ENCODE results near the gene ZFP64.

ZFP64 gene

DNA sequence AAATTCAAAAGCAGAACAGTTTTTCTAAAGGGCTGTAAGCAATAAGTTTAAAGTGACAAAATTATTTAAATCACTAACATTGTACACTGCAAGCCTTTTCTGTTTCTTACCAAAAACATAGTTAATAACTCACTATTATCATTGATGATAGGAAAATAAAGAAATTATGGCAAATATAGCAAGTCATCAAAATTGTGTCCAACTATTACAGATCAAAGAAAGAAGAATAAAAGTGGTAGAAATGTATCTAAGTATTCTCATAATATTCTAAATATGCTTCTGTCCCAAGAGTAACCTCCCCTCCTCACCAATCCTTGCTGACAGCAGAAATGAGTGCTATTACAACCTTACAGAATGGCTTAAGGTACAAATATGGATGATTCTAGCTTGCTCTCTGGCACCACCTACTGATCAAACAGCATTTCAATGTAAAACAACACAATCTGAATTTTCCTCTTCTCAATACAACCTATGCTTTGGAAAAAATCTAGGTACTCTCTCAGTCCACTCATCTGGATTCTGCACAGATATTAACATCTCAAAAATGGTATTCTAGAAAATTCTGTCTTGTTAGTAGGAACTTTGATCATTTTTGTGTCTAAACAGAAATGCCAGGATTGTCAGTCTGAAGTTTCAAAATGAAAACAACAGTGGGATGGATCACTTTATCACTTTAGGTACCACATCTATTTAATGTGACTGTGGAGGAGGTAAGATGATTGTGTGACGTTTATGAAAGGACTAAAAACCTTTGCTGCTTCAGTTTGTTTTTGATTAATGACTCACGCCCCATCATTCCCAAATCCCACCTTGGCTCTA is 40.9 kb downstream of the ZFP64 start:
- no peak overlapping the region for H3K9ac ChIP-seq (ENCODE audit: low read length)
- no peak overlapping the region for H2AFZ ChIP-seq (ENCODE audit: low read depth, low read length)
- no peaks in the 10 kb centered on the region for H4K20me1 ChIP-seq (ENCODE audit: insufficient read depth, low read length)
- H3K9me3 ChIP-seq (ENCODE audit: insufficient read depth, low read length), result no peaks in the 10 kb centered on the region
- H3K36me3 ChIP-seq (replicated peaks; ENCODE audit: low read depth, low read length), result peaks cover 14% of the 10 kb centered on the region
- H3K27ac ChIP-seq (ENCODE audit: low read length), result no peak overlapping the region
- TF ChIP-seq EZH2phosphoT487 (IDR thresholded peaks at IDR 0.05; ENCODE audit: low read depth), result no peak
- TF ChIP-seq, protein P1, sequence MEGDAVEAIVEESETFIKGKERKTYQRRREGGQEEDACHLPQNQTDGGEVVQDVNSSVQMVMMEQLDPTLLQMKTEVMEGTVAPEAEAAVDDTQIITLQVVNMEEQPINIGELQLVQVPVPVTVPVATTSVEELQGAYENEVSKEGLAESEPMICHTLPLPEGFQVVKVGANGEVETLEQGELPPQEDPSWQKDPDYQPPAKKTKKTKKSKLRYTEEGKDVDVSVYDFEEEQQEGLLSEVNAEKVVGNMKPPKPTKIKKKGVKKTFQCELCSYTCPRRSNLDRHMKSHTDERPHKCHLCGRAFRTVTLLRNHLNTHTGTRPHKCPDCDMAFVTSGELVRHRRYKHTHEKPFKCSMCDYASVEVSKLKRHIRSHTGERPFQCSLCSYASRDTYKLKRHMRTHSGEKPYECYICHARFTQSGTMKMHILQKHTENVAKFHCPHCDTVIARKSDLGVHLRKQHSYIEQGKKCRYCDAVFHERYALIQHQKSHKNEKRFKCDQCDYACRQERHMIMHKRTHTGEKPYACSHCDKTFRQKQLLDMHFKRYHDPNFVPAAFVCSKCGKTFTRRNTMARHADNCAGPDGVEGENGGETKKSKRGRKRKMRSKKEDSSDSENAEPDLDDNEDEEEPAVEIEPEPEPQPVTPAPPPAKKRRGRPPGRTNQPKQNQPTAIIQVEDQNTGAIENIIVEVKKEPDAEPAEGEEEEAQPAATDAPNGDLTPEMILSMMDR (IDR thresholded peaks at IDR 0.05; ENCODE audit: low read depth, low read length), result peak; percentile 91
- H3K4me2 ChIP-seq (ENCODE audit: low read length), result no peak overlapping the region
- no peaks in the 10 kb centered on the region for H3K27me3 ChIP-seq (ENCODE audit: low read depth, low read length)
- H3K4me1 ChIP-seq (ENCODE audit: low read length), result no peaks in the 10 kb centered on the region
- H3K4me3 ChIP-seq (ENCODE audit: low read length), result no peak overlapping the region
- no peaks in the 10 kb centered on the region for H3K79me2 ChIP-seq (ENCODE audit: low read length)

DNA sequence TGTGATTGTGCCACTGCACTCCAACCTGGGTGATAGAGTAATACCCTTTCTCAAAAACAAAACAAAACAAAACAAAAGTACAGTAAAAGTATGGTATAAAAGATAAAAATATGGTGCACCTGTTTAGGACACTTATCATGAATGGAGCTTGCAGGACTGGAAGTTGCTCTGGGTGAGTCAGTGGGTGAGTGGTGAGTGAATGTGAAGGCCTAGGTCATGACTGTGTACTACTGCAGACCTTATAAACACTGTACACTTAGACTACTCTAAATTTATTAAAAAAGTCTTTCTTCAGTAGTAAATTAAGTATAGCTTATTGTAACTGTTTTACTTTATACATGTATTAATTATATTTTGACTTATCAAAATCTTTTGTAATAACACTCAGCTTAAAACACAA is 46.0 kb downstream of the ZFP64 start:
- H3K4me1 ChIP-seq (ENCODE audit: low read length), result no peaks in the 10 kb centered on the region
- H3K36me3 ChIP-seq (replicated peaks; ENCODE audit: low read depth, low read length), result no peaks in the 10 kb centered on the region
- H3K9me3 ChIP-seq (ENCODE audit: insufficient read depth, low read length), result no peaks in the 10 kb centered on the region
- TF ChIP-seq, protein P1 (IDR thresholded peaks at IDR 0.05; ENCODE audit: low read depth, low read length), result no peak
- TF ChIP-seq EZH2phosphoT487 (IDR thresholded peaks at IDR 0.05; ENCODE audit: low read depth), result no peak
- no peak overlapping the region for H3K9ac ChIP-seq (ENCODE audit: low read length)
- H3K27me3 ChIP-seq (ENCODE audit: low read depth, low read length), result no peaks in the 10 kb centered on the region
- H3K4me3 ChIP-seq (ENCODE audit: low read length), result no peak overlapping the region
- H3K79me2 ChIP-seq (ENCODE audit: low read length), result no peaks in the 10 kb centered on the region
- no peak overlapping the region for H2AFZ ChIP-seq (ENCODE audit: low read depth, low read length)
- H3K27ac ChIP-seq (ENCODE audit: low read length), result no peak overlapping the region
- H4K20me1 ChIP-seq (ENCODE audit: insufficient read depth, low read length), result no peaks in the 10 kb centered on the region
- no peak overlapping the region for H3K4me2 ChIP-seq (ENCODE audit: low read length)

DNA sequence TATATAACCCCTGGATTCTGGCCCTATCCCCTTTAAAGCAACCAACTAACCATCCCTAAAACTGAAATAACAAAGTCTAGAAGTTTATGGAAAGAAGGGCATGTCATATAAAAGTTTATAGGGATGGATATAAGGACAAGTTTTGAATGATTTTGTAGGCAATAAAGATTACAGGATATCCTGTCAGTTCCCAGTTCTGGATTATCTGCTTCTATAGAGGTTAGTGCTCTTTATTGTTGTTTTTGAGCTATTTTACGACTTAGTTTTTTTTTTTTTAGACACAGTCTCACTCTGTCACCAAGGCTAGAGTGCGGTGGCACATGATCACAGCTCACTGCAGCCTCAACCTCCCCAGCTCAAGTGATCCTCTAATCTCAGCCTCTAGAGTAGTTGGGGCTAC is 48.3 kb downstream of the ZFP64 start:
- no peaks in the 10 kb centered on the region for H3K79me2 ChIP-seq (ENCODE audit: low read length)
- no peak overlapping the region for H3K9ac ChIP-seq (ENCODE audit: low read length)
- no peak overlapping the region for H3K4me2 ChIP-seq (ENCODE audit: low read length)
- no peaks in the 10 kb centered on the region for H3K36me3 ChIP-seq (replicated peaks; ENCODE audit: low read depth, low read length)
- H3K4me3 ChIP-seq (ENCODE audit: low read length), result no peak overlapping the region
- no peak overlapping the region for H3K27ac ChIP-seq (ENCODE audit: low read length)
- H3K27me3 ChIP-seq (ENCODE audit: low read depth, low read length), result no peaks in the 10 kb centered on the region
- H3K4me1 ChIP-seq (ENCODE audit: low read length), result no peaks in the 10 kb centered on the region
- no peaks in the 10 kb centered on the region for H3K9me3 ChIP-seq (ENCODE audit: insufficient read depth, low read length)
- no peaks in the 10 kb centered on the region for H4K20me1 ChIP-seq (ENCODE audit: insufficient read depth, low read length)
- H2AFZ ChIP-seq (ENCODE audit: low read depth, low read length), result no peak overlapping the region
- no peak for TF ChIP-seq EZH2phosphoT487 (IDR thresholded peaks at IDR 0.05; ENCODE audit: low read depth)
- TF ChIP-seq, protein P1 (IDR thresholded peaks at IDR 0.05; ENCODE audit: low read depth, low read length), result no peak

DNA sequence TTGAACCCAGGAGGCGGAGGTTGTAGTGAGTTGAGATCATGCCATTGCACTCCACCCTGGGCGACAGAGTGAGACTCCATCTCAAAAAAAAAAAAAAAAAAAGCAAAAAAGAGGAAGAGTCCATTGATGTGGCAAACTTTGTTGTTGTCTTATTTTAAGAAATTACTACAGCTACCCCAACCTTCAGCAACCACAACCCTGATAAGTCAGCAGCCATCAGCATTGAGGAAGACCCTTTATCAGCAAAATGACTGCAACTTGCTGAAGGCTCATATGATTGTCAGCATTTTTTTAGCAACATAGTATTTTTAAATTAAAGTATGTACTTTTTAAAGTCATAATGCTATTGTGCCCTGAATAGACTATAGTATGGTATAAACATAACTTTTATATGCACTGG is 48.8 kb downstream of the ZFP64 start:
- Histone ChIP-seq H3K4me1 (ENCODE audit: low read length) (no peaks in the 10 kb centered on the region), H4K20me1 (ENCODE audit: insufficient read depth, low read length) (no peaks in the 10 kb centered on the region), H3K4me3 (ENCODE audit: low read length) (no peak overlapping the region), H3K36me3 (replicated peaks; ENCODE audit: low read depth, low read length) (no peaks in the 10 kb centered on the region), H3K9me3 (ENCODE audit: insufficient read depth, low read length) (no peaks in the 10 kb centered on the region), H3K9ac (ENCODE audit: low read length) (no peak overlapping the region), H2AFZ (ENCODE audit: low read depth, low read length) (no peak overlapping the region), H3K79me2 (ENCODE audit: low read length) (no peaks in the 10 kb centered on the region), H3K27ac (ENCODE audit: low read length) (no peak overlapping the region), H3K4me2 (ENCODE audit: low read length) (no peak overlapping the region), H3K27me3 (ENCODE audit: low read depth, low read length) (no peaks in the 10 kb centered on the region)
- TF ChIP-seq, protein P1 (IDR thresholded peaks at IDR 0.05; ENCODE audit: low read depth, low read length), result no peak
- TF ChIP-seq EZH2phosphoT487 (IDR thresholded peaks at IDR 0.05; ENCODE audit: low read depth), result no peak
